ENCODE measurements around the gene B3GNT3.

- TF ChIP-seq CTCF (IDR thresholded peaks at IDR 0.05) (no peak), POLR2A (IDR thresholded peaks at IDR 0.05) (no peak)
These were observed 40.5 kb downstream of the B3GNT3 start for GRCh38 chr19:17835182-17836006.
